PFSK-1 (cell line): ENCODE results near the gene RPL32.

Source experiments
- POLR2AphosphoS5 ChIP-seq: IDR thresholded peaks from 2 replicates; pipeline ENCODE4 v1.6.1; 2012; ENCODE audit warnings: low read depth, mild to moderate bottlenecking, control low read depth, low read length, moderate library complexity
- TAF1 ChIP-seq: IDR thresholded peaks from 2 replicates; pipeline ENCODE4 v1.6.1; 2012; ENCODE audit warnings: low read length, control low read depth, borderline replicate concordance; ENCODE audit not compliant: insufficient read depth
- TF ChIP-seq, protein P1 (sequence below), 2 experiments: IDR thresholded peaks; 2 replicates each; pipeline versions ENCODE4 v1.6.1 to v1.8.0; 2011 to 2012; ENCODE audit warnings: low read depth in 2 of 2, low read length in 2 of 2, control low read depth in 1 of 2, inconsistent platforms in 1 of 2, mild to moderate bottlenecking in 1 of 2, moderate library complexity in 1 of 2; ENCODE audit not compliant: insufficient read depth in 1 of 2

- TF ChIP-seq, protein P1, sequence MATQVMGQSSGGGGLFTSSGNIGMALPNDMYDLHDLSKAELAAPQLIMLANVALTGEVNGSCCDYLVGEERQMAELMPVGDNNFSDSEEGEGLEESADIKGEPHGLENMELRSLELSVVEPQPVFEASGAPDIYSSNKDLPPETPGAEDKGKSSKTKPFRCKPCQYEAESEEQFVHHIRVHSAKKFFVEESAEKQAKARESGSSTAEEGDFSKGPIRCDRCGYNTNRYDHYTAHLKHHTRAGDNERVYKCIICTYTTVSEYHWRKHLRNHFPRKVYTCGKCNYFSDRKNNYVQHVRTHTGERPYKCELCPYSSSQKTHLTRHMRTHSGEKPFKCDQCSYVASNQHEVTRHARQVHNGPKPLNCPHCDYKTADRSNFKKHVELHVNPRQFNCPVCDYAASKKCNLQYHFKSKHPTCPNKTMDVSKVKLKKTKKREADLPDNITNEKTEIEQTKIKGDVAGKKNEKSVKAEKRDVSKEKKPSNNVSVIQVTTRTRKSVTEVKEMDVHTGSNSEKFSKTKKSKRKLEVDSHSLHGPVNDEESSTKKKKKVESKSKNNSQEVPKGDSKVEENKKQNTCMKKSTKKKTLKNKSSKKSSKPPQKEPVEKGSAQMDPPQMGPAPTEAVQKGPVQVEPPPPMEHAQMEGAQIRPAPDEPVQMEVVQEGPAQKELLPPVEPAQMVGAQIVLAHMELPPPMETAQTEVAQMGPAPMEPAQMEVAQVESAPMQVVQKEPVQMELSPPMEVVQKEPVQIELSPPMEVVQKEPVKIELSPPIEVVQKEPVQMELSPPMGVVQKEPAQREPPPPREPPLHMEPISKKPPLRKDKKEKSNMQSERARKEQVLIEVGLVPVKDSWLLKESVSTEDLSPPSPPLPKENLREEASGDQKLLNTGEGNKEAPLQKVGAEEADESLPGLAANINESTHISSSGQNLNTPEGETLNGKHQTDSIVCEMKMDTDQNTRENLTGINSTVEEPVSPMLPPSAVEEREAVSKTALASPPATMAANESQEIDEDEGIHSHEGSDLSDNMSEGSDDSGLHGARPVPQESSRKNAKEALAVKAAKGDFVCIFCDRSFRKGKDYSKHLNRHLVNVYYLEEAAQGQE (IDR thresholded peaks at IDR 0.05; ENCODE audit: insufficient read depth in 1 of 2, low read depth in 2 of 2, low read length in 2 of 2), result no peak
- TF ChIP-seq POLR2AphosphoS5 (no peak), TAF1 (no peak)
Measured at GRCh38 chr3:12870942-12871341, 29.6 kb upstream of the RPL32 start.
